CD14-positive monocyte (primary cell): ENCODE data around the gene LIX1. TPM values are rescaled to one million over a fixed set of nuclear protein-coding genes. Genes with fewer than 3 reads are reported as not detected.

Experiments used
- DNase-seq, 3 donors: peaks; one replicate each; pipeline ENCODE4 v3.0.0-alpha.2; 2011 to 2022
- H2AFZ ChIP-seq: 2 replicates; pipeline ENCODE4 v1.6.0; 2012; ENCODE audit warnings: mild to moderate bottlenecking, low read depth, low read length, inconsistent platforms; ENCODE audit not compliant: insufficient read depth, poor library complexity, severe bottlenecking
- H3K27ac ChIP-seq, 2 donors: 1 replicate in 1 of 2; 2 replicates in 1 of 2; pipeline ENCODE4 v1.5.1; 2012 to 2013; ENCODE audit warnings: low read length in 2 of 2, control low read depth in 1 of 2, inconsistent platforms in 1 of 2, low read depth in 1 of 2, mild to moderate bottlenecking in 1 of 2
- H3K27me3 ChIP-seq, 2 donors: one replicate each; pipeline versions ENCODE4 v1.6.0 to v1.6.1; 2011 to 2013; ENCODE audit warnings: low read length in 2 of 2; ENCODE audit not compliant: control insufficient read depth in 2 of 2, insufficient read depth in 2 of 2
- H3K36me3 ChIP-seq, 2 donors: replicated peaks in 1 of 2; 1 replicate in 1 of 2; 2 replicates in 1 of 2; pipeline versions ENCODE4 v1.5.1 to v1.6.1; 2012 to 2013; ENCODE audit warnings: low read length in 2 of 2, control low read depth in 1 of 2, inconsistent platforms in 1 of 2, mild to moderate bottlenecking in 1 of 2; ENCODE audit not compliant: insufficient read depth in 2 of 2, control insufficient read depth in 1 of 2
- H3K4me1 ChIP-seq, 2 donors: 1 replicate in 1 of 2; 2 replicates in 1 of 2; pipeline versions ENCODE4 v1.5.1 to v1.6.1; 2012 to 2013; ENCODE audit warnings: low read length in 2 of 2, control low read depth in 1 of 2, inconsistent platforms in 1 of 2, mild to moderate bottlenecking in 1 of 2, moderate library complexity in 1 of 2; ENCODE audit not compliant: insufficient read depth in 2 of 2, control insufficient read depth in 1 of 2
- H3K4me2 ChIP-seq: replicated peaks from 2 replicates; pipeline ENCODE3; 2012; ENCODE audit warnings: low read length, moderate library complexity, mild to moderate bottlenecking; ENCODE audit not compliant: poor library complexity, severe bottlenecking; ENCODE audit errors: extremely low read depth
- H3K4me3 ChIP-seq, 3 experiments: fragments of 200-600 bp in 1 of 3; sonication (generic) in 1 of 3; replicated peaks in 1 of 3; 1 replicate in 2 of 3; 2 replicates in 1 of 3; pipeline ENCODE4 v1.5.1; 2011 to 2013; ENCODE audit warnings: low read length in 3 of 3, mild to moderate bottlenecking in 3 of 3, control low read depth in 2 of 3, low read depth in 2 of 3, inconsistent platforms in 1 of 3, moderate library complexity in 1 of 3
- H3K79me2 ChIP-seq: 2 replicates; pipeline ENCODE4 v1.6.0; 2012; ENCODE audit warnings: mild to moderate bottlenecking, control low read depth, inconsistent platforms, low read length, moderate library complexity; ENCODE audit not compliant: insufficient read depth
- H3K9ac ChIP-seq: 2 replicates; pipeline ENCODE4 v1.6.0; 2017; ENCODE audit warnings: low read length, mild to moderate bottlenecking; ENCODE audit not compliant: insufficient read depth, poor library complexity, severe bottlenecking
- H3K9me3 ChIP-seq, 2 donors: replicated peaks in 1 of 2; 1 replicate in 1 of 2; 2 replicates in 1 of 2; pipeline versions ENCODE4 v1.5.1 to v1.6.1; 2012 to 2013; ENCODE audit warnings: low read length in 2 of 2, control low read depth in 1 of 2; ENCODE audit not compliant: control insufficient read depth in 1 of 2, insufficient read depth in 1 of 2
- H4K20me1 ChIP-seq: 2 replicates; pipeline ENCODE4 v1.6.0; 2012; ENCODE audit warnings: mild to moderate bottlenecking, low read length, control low read depth, moderate library complexity; ENCODE audit not compliant: insufficient read depth
- H3K27ac Mint-ChIP-seq, 7 donors: one replicate each; pipeline ENCODE4 v1.8.0; 2020; ENCODE audit warnings: mild to moderate bottlenecking in 7 of 7, mixed read lengths in 7 of 7, moderate library complexity in 6 of 7, inconsistent platforms in 2 of 7
- H3K27me3 Mint-ChIP-seq, 3 donors: one replicate each; pipeline ENCODE4 v1.8.0; 2021 to 2022; ENCODE audit warnings: low read depth in 3 of 3, mild to moderate bottlenecking in 3 of 3, mixed read lengths in 3 of 3, moderate library complexity in 3 of 3, inconsistent platforms in 1 of 3
- H3K36me3 Mint-ChIP-seq, 2 donors: one replicate each; pipeline ENCODE4 v1.8.0; 2020; ENCODE audit warnings: mixed read lengths in 2 of 2, inconsistent platforms in 1 of 2, mild to moderate bottlenecking in 1 of 2
- H3K4me1 Mint-ChIP-seq: one replicate; pipeline ENCODE4 v1.8.0; 2020; ENCODE audit warnings: mild to moderate bottlenecking, mixed read lengths
- H3K4me3 Mint-ChIP-seq, 2 donors: one replicate each; pipeline ENCODE4 v1.8.0; 2020; ENCODE audit warnings: mild to moderate bottlenecking in 2 of 2, mixed read lengths in 2 of 2, moderate library complexity in 1 of 2
- H3K9me3 Mint-ChIP-seq, 7 donors: one replicate each; pipeline ENCODE4 v1.8.0; 2020 to 2022; ENCODE audit warnings: mixed read lengths in 7 of 7, mild to moderate bottlenecking in 6 of 7, moderate library complexity in 6 of 7, inconsistent platforms in 2 of 7
- WGBS: methylation state at CpG from one replicate; pipeline ENCODE4 v1.1.5; 2013; ENCODE audit warnings: missing lambda C conversion rate; ENCODE audit not compliant: insufficient coverage; 5-methylcytosine and 5-hydroxymethylcytosine counted together
- intact Hi-C, 2 donors: fragments of 100-400 bp; cut with micrococcal nuclease; formaldehyde crosslinking; loops; one replicate each; pipeline versions ENCODE4 v1.15.0 to v1.15.1; 2023
- polyA plus RNA-seq, 3 donors: library from polyadenylated mRNA; depleted of rRNA in 1 of 3; unstranded in 2 of 3; stranded (reverse) in 1 of 3; fragments of 300-500 nt in 2 of 3; fragments of >200 nt in 1 of 3; fragmentation: Illumina TruSeq in 2 of 3; gene quantifications; 1 replicate in 2 of 3; 2 replicates in 1 of 3; pipeline ENCODE4 v1.2.3, GENCODE V29; 2012 to 2021
- TF ChIP-seq, protein P1 (sequence below): fragments of 200-600 bp; IDR thresholded peaks from one replicate; pipeline ENCODE4 v1.8.0; 2022; ENCODE audit warnings: antibody characterized with exemption, mild to moderate bottlenecking

Gene LIX1
- polyA plus RNA-seq, 3 donors = not detected

- no peak overlapping the region for H3K4me3 ChIP-seq
- intact Hi-C loops = no loop called here
- peak in 1 of 3 donors; percentile 27 for DNase-seq
- H3K27ac ChIP-seq = no peak overlapping the region
- no peaks in the 10 kb centered on the region for H3K9me3 ChIP-seq
- no peak overlapping the region for H3K4me2 ChIP-seq
- Mint-ChIP-seq H3K9me3 (no peaks in the 10 kb centered on the region), H3K4me3 (no peak overlapping the region), H3K27me3 (peaks cover 2 to 6% (median 6%) of the 10 kb centered on the region in 3 donors), H3K36me3 (no peaks in the 10 kb centered on the region), H3K4me1 (peaks cover 10% of the 10 kb centered on the region), H3K27ac (no peak overlapping the region)
- no peaks in the 10 kb centered on the region for H3K36me3 ChIP-seq
- TF ChIP-seq, protein P1, sequence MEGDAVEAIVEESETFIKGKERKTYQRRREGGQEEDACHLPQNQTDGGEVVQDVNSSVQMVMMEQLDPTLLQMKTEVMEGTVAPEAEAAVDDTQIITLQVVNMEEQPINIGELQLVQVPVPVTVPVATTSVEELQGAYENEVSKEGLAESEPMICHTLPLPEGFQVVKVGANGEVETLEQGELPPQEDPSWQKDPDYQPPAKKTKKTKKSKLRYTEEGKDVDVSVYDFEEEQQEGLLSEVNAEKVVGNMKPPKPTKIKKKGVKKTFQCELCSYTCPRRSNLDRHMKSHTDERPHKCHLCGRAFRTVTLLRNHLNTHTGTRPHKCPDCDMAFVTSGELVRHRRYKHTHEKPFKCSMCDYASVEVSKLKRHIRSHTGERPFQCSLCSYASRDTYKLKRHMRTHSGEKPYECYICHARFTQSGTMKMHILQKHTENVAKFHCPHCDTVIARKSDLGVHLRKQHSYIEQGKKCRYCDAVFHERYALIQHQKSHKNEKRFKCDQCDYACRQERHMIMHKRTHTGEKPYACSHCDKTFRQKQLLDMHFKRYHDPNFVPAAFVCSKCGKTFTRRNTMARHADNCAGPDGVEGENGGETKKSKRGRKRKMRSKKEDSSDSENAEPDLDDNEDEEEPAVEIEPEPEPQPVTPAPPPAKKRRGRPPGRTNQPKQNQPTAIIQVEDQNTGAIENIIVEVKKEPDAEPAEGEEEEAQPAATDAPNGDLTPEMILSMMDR = no peak
- no peaks in the 10 kb centered on the region for H3K27me3 ChIP-seq
- H3K9ac ChIP-seq = no peak overlapping the region
- H4K20me1 ChIP-seq = no peaks in the 10 kb centered on the region
- H3K79me2 ChIP-seq = no peaks in the 10 kb centered on the region
- H2AFZ ChIP-seq = no peak overlapping the region
- peaks cover 4 to 7% of the 10 kb centered on the region in 2 donors for H3K4me1 ChIP-seq
- WGBS = 77% methylated on average over 6 of the region's 8 CpGs
Observed at GRCh38 chr5:97071101-97071500, 71.3 kb downstream of the LIX1 start.

GRCh38 chr5:97070234-97070633, 72.2 kb downstream of the LIX1 start:
- Histone ChIP-seq H2AFZ (peak overlapping the region; percentile 3), H3K9ac (no peak overlapping the region), H3K4me3 (no peak overlapping the region), H3K4me2 (no peak overlapping the region), H3K27ac (no peak overlapping the region), H3K36me3 (no peaks in the 10 kb centered on the region), H3K27me3 (no peaks in the 10 kb centered on the region), H4K20me1 (no peaks in the 10 kb centered on the region), H3K9me3 (no peaks in the 10 kb centered on the region), H3K79me2 (no peaks in the 10 kb centered on the region), H3K4me1 (peaks cover 4 to 7% of the 10 kb centered on the region in 2 donors)
- H3K4me1 Mint-ChIP-seq = peaks cover 7% of the 10 kb centered on the region
- H3K4me3 Mint-ChIP-seq = no peak overlapping the region
- H3K27me3 Mint-ChIP-seq = peaks cover 2 to 6% (median 6%) of the 10 kb centered on the region in 3 donors
- intact Hi-C loops = no loop called here
- no peaks in the 10 kb centered on the region for H3K36me3 Mint-ChIP-seq
- no peak overlapping the region for H3K27ac Mint-ChIP-seq
- no peak for DNase-seq
- no peaks in the 10 kb centered on the region for H3K9me3 Mint-ChIP-seq
- TF ChIP-seq, protein P1 = no peak
